ENCODE data around the gene CYFIP2. TPM values are rescaled to one million over a fixed set of nuclear protein-coding genes. Genes with fewer than 3 reads are reported as not detected.

Gene CYFIP2
- total and polyA plus RNA-seq, 2 of the 13 experiments (the other 11 are each of a cell fraction or from before 2014, with no cell fraction given): 22.6 to 30.3 TPM

GRCh38 chr5:157278319-157279037, 12.6 kb downstream of the CYFIP2 start:
- FAIRE-seq (no peak), ATAC-seq (no peak), DNase-seq (ENCODE audit: low spot score) (no peak)
- 85% methylated on average over 2 of the region's 2 CpGs for WGBS (ENCODE audit: low lambda C conversion rate)
- BruUV-seq (replicated peaks): no TSS peak
- no peak overlapping the region for H3K9ac ChIP-seq (ENCODE audit: insufficient read depth, low read depth, low read length)
- in situ Hi-C loops (cut with HindIII; ENCODE audit: extremely low pct_ligation_motif_present, low pct_unique_long_range_greater_than_20kb) (no loop called here), intact Hi-C loops (cut with micrococcal nuclease; ENCODE audit: unreplicated experiment) (no loop called here)
- peaks cover 26% of the 10 kb centered on the region for H3K79me2 ChIP-seq (ENCODE audit: insufficient read depth, low read length)
- TF ChIP-seq ZNF580 (CRISPR knock-in tag; IDR thresholded peaks at IDR 0.05; ENCODE audit: borderline replicate concordance, low read depth) (no peak), MAFK (conservative IDR thresholded peaks at IDR 0.05 in 1 of 2, IDR thresholded peaks at IDR 0.05 in 1 of 2; ENCODE audit: low read length in 2 of 2) (peak; percentile 83 to 89), MAFF (IDR thresholded peaks at IDR 0.05; ENCODE audit: low read depth, low read length) (peak; percentile 84)
- no peak overlapping the region for H3K4me3 ChIP-seq (replicated peaks in 1 of 3; ENCODE audit: insufficient read depth in 1 of 3, low read depth in 2 of 3, low read length in 3 of 3)
- no peak overlapping the region for H3K4me2 ChIP-seq (ENCODE audit: low read depth, low read length)
- H3K9me3 ChIP-seq (ENCODE audit: low read length): no peaks in the 10 kb centered on the region
- POLR2A ChIA-PET: no interaction called here
- no peaks in the 10 kb centered on the region for H3K27me3 ChIP-seq (ENCODE audit: control insufficient read depth in 1 of 2, insufficient read depth in 2 of 2, low read length in 2 of 2)
- peaks cover 7% of the 10 kb centered on the region; the same call in 1 of the 2 replicates for H3K4me1 ChIP-seq (ENCODE audit: insufficient read depth, low read length)
- CTCF ChIA-PET (ENCODE audit: low intra/inter-chr PET ratio, low total read pairs): no interaction called here
- no peaks in the 10 kb centered on the region for H3K36me3 ChIP-seq (replicated peaks in 1 of 2; ENCODE audit: control insufficient read depth in 1 of 2, insufficient read depth in 2 of 2, low read length in 2 of 2)
- no peaks in the 10 kb centered on the region for H4K20me1 ChIP-seq (ENCODE audit: insufficient read depth, low read length)
- no peak overlapping the region for H2AFZ ChIP-seq (ENCODE audit: low read length)
- H3K27ac ChIP-seq (ENCODE audit: extremely low read length, insufficient read depth, low read length): no peak overlapping the region

- Histone ChIP-seq H3K27me3 (ENCODE audit: control insufficient read depth in 1 of 2, insufficient read depth in 2 of 2, low read length in 2 of 2) (no peaks in the 10 kb centered on the region), H4K20me1 (ENCODE audit: insufficient read depth, low read length) (no peaks in the 10 kb centered on the region), H3K4me2 (ENCODE audit: low read depth, low read length) (no peak overlapping the region), H3K27ac (ENCODE audit: extremely low read length, insufficient read depth, low read length) (no peak overlapping the region), H3K9ac (ENCODE audit: insufficient read depth, low read depth, low read length) (no peak overlapping the region), H2AFZ (ENCODE audit: low read length) (no peak overlapping the region), H3K36me3 (replicated peaks in 1 of 2; ENCODE audit: control insufficient read depth in 1 of 2, insufficient read depth in 2 of 2, low read length in 2 of 2) (no peaks in the 10 kb centered on the region), H3K79me2 (ENCODE audit: insufficient read depth, low read length) (peaks cover 20% of the 10 kb centered on the region), H3K4me3 (replicated peaks in 1 of 3; ENCODE audit: insufficient read depth in 1 of 3, low read depth in 2 of 3, low read length in 3 of 3) (no peak overlapping the region), H3K4me1 (ENCODE audit: insufficient read depth, low read length) (peaks cover 7% of the 10 kb centered on the region; the same call in 1 of the 2 replicates), H3K9me3 (ENCODE audit: low read length) (no peaks in the 10 kb centered on the region)
- ChIA-PET POLR2A (no interaction called here), CTCF (ENCODE audit: low intra/inter-chr PET ratio, low total read pairs) (no interaction called here)
- FAIRE-seq (no peak), DNase-seq (ENCODE audit: low spot score) (no peak), ATAC-seq (no peak)
- WGBS (ENCODE audit: low lambda C conversion rate): 98% methylated on average over 7 of the region's 7 CpGs
- in situ Hi-C loops (cut with HindIII; ENCODE audit: extremely low pct_ligation_motif_present, low pct_unique_long_range_greater_than_20kb) (no loop called here), intact Hi-C loops (cut with micrococcal nuclease; ENCODE audit: unreplicated experiment) (no loop called here)
- no peak for TF ChIP-seq ZSCAN22 (CRISPR knock-in tag; IDR thresholded peaks at IDR 0.05)
- peak; percentile 89 for TF ChIP-seq CEBPB (IDR thresholded peaks at IDR 0.05; ENCODE audit: borderline replicate concordance, low read depth, low read length)
- no peak for TF ChIP-seq MEF2D (CRISPR knock-in tag; IDR thresholded peaks at IDR 0.05)
- peak; percentile 43 for TF ChIP-seq CEBPG (CRISPR knock-in tag; IDR thresholded peaks at IDR 0.05)
- BruUV-seq (replicated peaks): no TSS peak
These were observed 13.8 kb downstream of the CYFIP2 start for GRCh38 chr5:157279605-157280239.
